Muscle of arm (tissue), 12 donors: ENCODE data around the gene CD3E. TPM values are rescaled to one million over a fixed set of nuclear protein-coding genes. Genes with fewer than 3 reads are reported as not detected.

Experiments
- polyA plus RNA-seq, 12 donors: library from polyadenylated mRNA; unstranded; fragments of 120-200 nt; gene quantifications; one replicate each; pipeline ENCODE4 v1.2.1, GENCODE V29; 2013; ENCODE audit not compliant: insufficient read length in 12 of 12

The CD3E gene
- polyA plus RNA-seq, 12 donors = 0.32 to 9.9 (median 0.56) TPM; not detected in 2

Other genes starting within 250 kb of the CD3E start
- 10 to 100 TPM in 1 of 12 donors, 1 to 10 TPM in 1, under 1 TPM in 9, not detected in 1; 0.05 to 20.5 (median 0.41) TPM for gene TMPRSS4, start 227.7 kb upstream of the CD3E start, polyA plus RNA-seq
- gene SMIM35, start 217.8 kb upstream of the CD3E start, polyA plus RNA-seq = under 1 TPM in 8 of 12 donors, not detected in 4; 0.11 to 0.36 (median 0.15) TPM
- 1 to 10 TPM in 11 of 12 donors, not detected in 1; 2.5 to 6.0 (median 4.3) TPM for gene SCN4B, start 151.9 kb upstream of the CD3E start, polyA plus RNA-seq
- gene SCN2B, start 128.1 kb upstream of the CD3E start, polyA plus RNA-seq = 10 to 100 TPM in 1 of 12 donors, 1 to 10 TPM in 11; 2.5 to 71.5 (median 4.9) TPM
- 10 to 100 TPM in 1 of 12 donors, 1 to 10 TPM in 10, not detected in 1; 1.7 to 15.5 (median 3.0) TPM for gene JAML, start 79.7 kb upstream of the CD3E start, polyA plus RNA-seq
- 1 to 10 TPM in 5 of 12 donors, under 1 TPM in 6, not detected in 1; 0.49 to 5.2 (median 0.89) TPM for gene MPZL3, start 52.4 kb upstream of the CD3E start, polyA plus RNA-seq
- 10 to 100 TPM in 3 of 12 donors, 1 to 10 TPM in 5, under 1 TPM in 3, not detected in 1; 0.47 to 37.8 (median 1.6) TPM for gene MPZL2, start 40.4 kb upstream of the CD3E start, polyA plus RNA-seq
- gene CD3D, start 38.0 kb downstream of the CD3E start, polyA plus RNA-seq = 1 to 10 TPM in 2 of 12 donors, under 1 TPM in 3, not detected in 7; 0.41 to 4.4 (median 0.82) TPM
- 1 to 10 TPM in 1 of 12 donors, under 1 TPM in 6, not detected in 5; 0.07 to 2.3 (median 0.26) TPM for gene CD3G, start 39.6 kb downstream of the CD3E start, polyA plus RNA-seq
- gene UBE4A, start 54.9 kb downstream of the CD3E start, polyA plus RNA-seq = 100 to 1,000 TPM in 1 of 12 donors, 10 to 100 TPM in 11; 20.3 to 160 (median 25.9) TPM
- 100 to 1,000 TPM in 11 of 12 donors, not detected in 1; 296 to 410 (median 345) TPM for gene ATP5MG, start 96.9 kb downstream of the CD3E start, polyA plus RNA-seq
- 10 to 100 TPM in 11 of 12 donors, not detected in 1; 25.3 to 45.7 (median 29.7) TPM for gene KMT2A, start 131.8 kb downstream of the CD3E start, polyA plus RNA-seq
- gene TTC36, start 222.7 kb downstream of the CD3E start, polyA plus RNA-seq = 1 to 10 TPM in 9 of 12 donors, under 1 TPM in 1, not detected in 2; 0.76 to 3.9 (median 1.7) TPM
- 10 to 100 TPM in 11 of 12 donors, not detected in 1; 12.7 to 24.3 (median 18.6) TPM for gene TMEM25, start 226.5 kb downstream of the CD3E start, polyA plus RNA-seq